GM12878 (cell line): ENCODE results near the gene DLG4. TPM values are rescaled to one million over a fixed set of nuclear protein-coding genes. Genes with fewer than 3 reads are reported as not detected.

Source experiments
- CBFB ChIP-seq: IDR thresholded peaks from 2 replicates; pipeline ENCODE4 v1.6.1; 2016; ENCODE audit warnings: antibody characterized with exemption, low read depth
- CBX3 ChIP-seq: fragments of 200-600 bp; sonication (generic); IDR thresholded peaks from 2 replicates; pipeline ENCODE4 v1.6.1; 2016; ENCODE audit warnings: low read depth, borderline replicate concordance
- CREM ChIP-seq: IDR thresholded peaks from 2 replicates; pipeline ENCODE4 v1.6.1; 2014; ENCODE audit warnings: antibody characterized with exemption, low read depth
- E2F8 ChIP-seq: fragments of 450-650 bp; IDR thresholded peaks from 2 replicates; pipeline ENCODE4 v1.6.1; 2018; ENCODE audit warnings: mild to moderate bottlenecking, low read depth, moderate library complexity; ENCODE audit not compliant: partially characterized antibody
- HCFC1 ChIP-seq: fragments of 150-350 bp; IDR thresholded peaks from 2 replicates; pipeline ENCODE4 v1.6.1; 2014; ENCODE audit warnings: low read length
- IKZF2 ChIP-seq, 2 experiments: fragments of 450-650 bp; IDR thresholded peaks; 2 replicates each; pipeline ENCODE4 v1.6.1; 2017; ENCODE audit warnings: mild to moderate bottlenecking in 2 of 2, moderate library complexity in 2 of 2
- LARP7 ChIP-seq: fragments of 450-650 bp; IDR thresholded peaks from 2 replicates; pipeline ENCODE4 v1.6.1; 2017; ENCODE audit warnings: mild to moderate bottlenecking
- MTA3 ChIP-seq: IDR thresholded peaks from 2 replicates; pipeline ENCODE4 v1.6.1; 2012; ENCODE audit warnings: low read length, inconsistent platforms, borderline replicate concordance
- NFIC ChIP-seq: IDR thresholded peaks from 2 replicates; pipeline ENCODE4 v1.6.1; 2012; ENCODE audit warnings: low read depth, mild to moderate bottlenecking, inconsistent platforms, low read length, moderate library complexity
- PKNOX1 ChIP-seq: fragments of 450-650 bp; IDR thresholded peaks from 2 replicates; pipeline ENCODE4 v1.6.1; 2016; ENCODE audit warnings: mild to moderate bottlenecking
- RELB ChIP-seq: fragments of 450-650 bp; IDR thresholded peaks from 2 replicates; pipeline ENCODE4 v1.6.1; 2017; ENCODE audit warnings: low read depth, mild to moderate bottlenecking, moderate library complexity
- SIN3A ChIP-seq: IDR thresholded peaks from 2 replicates; pipeline ENCODE4 v1.6.1; 2012; ENCODE audit warnings: low read depth, low read length, improper control_type of control experiment
- SREBF1 ChIP-seq: IDR thresholded peaks from 2 replicates; pipeline ENCODE4 v1.6.1; 2012; ENCODE audit warnings: mild to moderate bottlenecking, low read length
- STAT1 ChIP-seq: fragments of 450-650 bp; conservative IDR thresholded peaks from 2 replicates; pipeline ENCODE4 v1.6.1; 2014; ENCODE audit warnings: antibody characterized with exemption, mild to moderate bottlenecking
- TAF1 ChIP-seq: IDR thresholded peaks from 2 replicates; pipeline ENCODE4 v1.6.1; 2011; ENCODE audit warnings: mild to moderate bottlenecking, low read depth, low read length, borderline replicate concordance
- ZBTB40 ChIP-seq: fragments of 450-650 bp; IDR thresholded peaks from 2 replicates; pipeline ENCODE4 v1.6.1; 2016; ENCODE audit warnings: mild to moderate bottlenecking, moderate library complexity, borderline replicate concordance
- polyA plus RNA-seq, 11 experiments: library from polyadenylated mRNA; depleted of rRNA in 4 of 11; unstranded in 6 of 11; stranded (reverse) in 5 of 11; fragments of >200 nt; fragmentation: Nextera tagmentation in 4 of 11; fragmentation: Illumina TruSeq in 1 of 11; extraction: Ambion mirVana in 4 of 11; extraction: Trizol in 1 of 11; gene quantifications; 1 replicate in 1 of 11; 2 replicates in 10 of 11; pipeline versions ENCODE4 v1.2.1 to v1.2.3, GENCODE V29; 2011 to 2016; ENCODE audit warnings: inconsistent platforms in 2 of 11, missing spikeins in 2 of 11, low read depth in 1 of 11
- total RNA-seq, 4 experiments: library from RNA; depleted of rRNA in 3 of 4; stranded (reverse); fragments of >200 nt in 3 of 4; fragmentation: Illumina TruSeq in 1 of 4; extraction: Trizol in 1 of 4; gene quantifications; 2 replicates each; pipeline versions ENCODE4 v1.2.1 to v1.2.3, GENCODE V29; 2013 to 2021

The DLG4 gene
- total and polyA plus RNA-seq, 10 of the 15 experiments (the other 5 are each of a cell fraction or from before 2014, with no cell fraction given): 0.07 to 4.1 (median 1.3) TPM

GRCh38 chr17:7251661-7252175 lies 32.1 kb upstream of the DLG4 start, which contains the start of gene CTDNEP1 (continued):
- TF ChIP-seq ZBTB40: peak; percentile 93
- TF ChIP-seq CBFB: 0 out of 2 replicates have a peak, but pooled peaks have one; percentile 15
- TF ChIP-seq NFIC: no peak
- peak; percentile 65; the same call in 1 of the 2 replicates for TF ChIP-seq PKNOX1
- no peak for TF ChIP-seq IKZF2 (IDR thresholded peaks at IDR 0.05)
- peak; percentile 85 for TF ChIP-seq TAF1
- TF ChIP-seq SIN3A: no peak
- TF ChIP-seq HCFC1: peak; percentile 55
- TF ChIP-seq E2F8: no peak
- TF ChIP-seq LARP7: peak; percentile 38; the same call in 1 of the 2 replicates
- TF ChIP-seq MTA3: no peak
- no peak; the same call in 1 of the 2 replicates for TF ChIP-seq CREM
- no peak for TF ChIP-seq SREBF1
- no peak for TF ChIP-seq STAT1
- no peak for TF ChIP-seq CBX3
- TF ChIP-seq RELB: peak; percentile 99
